HG02642 (cell line): ENCODE data around the gene FOXJ3.

Experiments
- ATAC-seq: cut with Tn5 transposase; IDR thresholded peaks from one replicate; pipeline ENCODE4 v1.9.1; 2021; ENCODE audit warnings: mild to moderate bottlenecking; ENCODE audit not compliant: unreplicated experiment, poor library complexity

Gene FOXJ3

GRCh38 chr1:42313970-42314369 is 21.1 kb downstream of the FOXJ3 start:
- no peak for ATAC-seq

DNA sequence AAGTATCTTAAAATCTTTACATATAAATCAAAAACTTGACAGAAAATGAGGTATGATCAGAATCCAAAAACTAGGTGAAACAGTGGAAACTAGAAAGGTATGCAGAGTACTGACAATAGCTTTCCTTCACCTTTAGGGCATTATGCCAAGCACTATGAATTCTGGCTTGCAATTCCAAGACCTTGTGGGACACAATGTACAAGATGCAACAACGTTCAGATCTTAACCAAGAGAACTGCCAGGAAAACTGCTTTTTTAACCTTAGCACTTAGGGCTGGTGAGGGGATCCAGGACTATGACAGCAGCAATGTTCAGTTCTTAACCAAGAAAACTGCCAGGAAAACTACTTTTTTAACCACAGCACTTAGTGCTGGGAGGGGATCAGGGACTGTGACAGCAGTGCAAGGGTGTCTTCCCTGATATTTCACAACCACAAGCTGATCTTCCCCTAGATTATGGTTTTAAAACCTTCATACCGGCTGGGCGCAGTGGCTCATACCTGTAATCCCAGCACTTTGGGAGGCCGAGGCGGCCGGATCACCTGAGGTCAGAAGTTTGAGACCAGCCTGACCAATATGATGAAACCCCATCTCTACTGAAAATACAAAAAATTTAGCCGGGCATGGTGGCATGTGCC is 22.3 kb downstream of the FOXJ3 start:
- ATAC-seq = no peak

DNA sequence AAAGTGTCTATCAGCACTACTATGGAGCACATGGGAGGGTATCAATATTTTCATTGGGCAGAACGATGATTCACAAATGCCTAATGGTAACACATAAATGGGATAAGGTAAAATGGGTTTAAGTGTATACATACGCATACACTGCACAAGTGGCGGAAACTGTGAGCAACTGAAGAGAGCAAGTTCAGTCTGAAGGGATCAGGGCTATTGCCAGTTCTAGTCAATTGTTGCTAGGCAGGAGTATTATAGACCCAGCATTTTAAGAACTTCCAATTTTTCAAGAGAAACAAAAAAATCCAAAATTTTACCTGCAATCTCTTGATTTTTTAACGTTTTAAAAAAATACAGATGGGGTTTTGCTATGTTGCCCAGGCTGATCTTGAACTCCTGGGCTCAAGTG is 23.1 kb downstream of the FOXJ3 start:
- ATAC-seq = no peak

GRCh38 chr1:42311138-42311537 is 23.9 kb downstream of the FOXJ3 start:
- ATAC-seq = no peak

DNA sequence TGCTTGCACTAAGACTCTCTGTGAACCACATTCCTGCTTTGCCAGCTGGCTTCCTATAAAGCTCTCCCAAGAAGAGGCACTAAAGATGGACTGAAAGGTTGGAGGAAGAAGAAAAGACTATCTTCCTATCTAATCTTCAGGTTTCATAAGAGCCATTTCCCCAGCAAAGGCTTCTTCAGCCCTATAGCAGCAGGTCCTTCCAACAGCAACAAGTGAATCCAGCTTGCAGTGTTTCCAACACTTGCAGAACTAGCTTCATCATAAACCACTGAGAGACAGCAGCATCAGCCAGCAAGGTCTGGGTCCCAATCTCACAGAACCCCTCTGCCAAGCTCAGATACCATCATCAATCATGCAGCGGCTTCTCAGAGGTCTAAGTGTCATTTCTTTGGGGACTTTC is 28.1 kb downstream of the FOXJ3 start:
- ATAC-seq = no peak

- ATAC-seq = no peak
Observed at GRCh38 chr1:42305639-42306038, 29.4 kb downstream of the FOXJ3 start.

DNA sequence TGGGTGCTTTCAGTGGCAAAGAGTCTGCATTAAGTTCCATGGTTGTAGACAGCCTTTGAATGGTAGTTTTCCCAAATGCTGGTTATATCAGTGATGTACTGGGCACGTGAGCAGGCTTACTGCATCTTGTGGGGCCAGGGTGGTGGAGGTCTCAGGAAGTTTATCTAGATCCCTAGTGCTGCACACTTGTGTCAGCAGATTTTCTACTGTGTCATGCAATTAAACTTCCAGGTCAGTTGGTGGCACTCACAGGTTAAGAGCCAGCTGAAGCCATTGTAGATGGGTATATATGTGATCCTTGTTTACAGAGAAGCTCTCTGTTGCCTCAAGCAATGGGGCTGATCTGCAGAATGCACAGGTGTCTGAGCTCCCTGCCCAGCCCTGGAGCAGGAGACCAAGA is 33.0 kb downstream of the FOXJ3 start:
- no peak for ATAC-seq

GRCh38 chr1:42298520-42298919 is 36.5 kb downstream of the FOXJ3 start:
- ATAC-seq = no peak

DNA sequence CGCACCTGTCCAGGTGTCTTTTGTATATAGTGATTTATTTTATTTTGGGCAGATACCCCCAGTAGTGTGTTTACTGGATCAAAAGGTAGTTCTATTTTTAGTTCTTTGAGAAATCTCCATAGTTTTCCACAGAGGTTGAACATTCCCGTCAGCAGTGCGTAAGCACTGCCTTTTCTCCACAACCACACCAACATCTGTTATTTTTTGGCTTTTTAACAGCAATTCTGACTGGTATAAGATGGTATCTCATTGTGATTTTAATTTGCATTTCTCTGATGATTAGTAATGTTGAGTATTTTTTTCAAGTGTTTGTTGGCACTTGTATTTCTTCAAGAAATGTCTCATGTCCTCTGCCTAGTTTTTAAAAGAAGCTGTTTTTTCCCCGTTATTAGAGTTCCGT is 39.2 kb downstream of the FOXJ3 start:
- no peak for ATAC-seq

DNA sequence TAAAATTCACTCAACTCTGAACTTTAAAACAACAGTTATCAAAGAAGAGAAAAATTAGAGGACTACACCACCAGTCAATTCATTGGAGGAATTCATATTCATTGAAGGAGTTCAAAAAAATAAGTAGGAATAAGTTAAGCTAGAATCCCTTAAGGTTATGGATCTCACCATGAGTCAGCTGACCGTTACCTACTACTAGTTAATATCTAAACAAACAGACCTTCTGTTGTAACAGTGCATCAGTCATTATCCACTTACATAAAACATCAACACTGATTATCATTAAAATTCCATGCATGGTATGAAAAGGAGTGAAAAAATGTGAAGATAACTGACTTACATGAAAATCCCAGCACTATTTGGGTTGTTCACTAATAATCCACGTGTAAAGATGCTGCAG is 44.9 kb downstream of the FOXJ3 start:
- ATAC-seq = no peak

DNA sequence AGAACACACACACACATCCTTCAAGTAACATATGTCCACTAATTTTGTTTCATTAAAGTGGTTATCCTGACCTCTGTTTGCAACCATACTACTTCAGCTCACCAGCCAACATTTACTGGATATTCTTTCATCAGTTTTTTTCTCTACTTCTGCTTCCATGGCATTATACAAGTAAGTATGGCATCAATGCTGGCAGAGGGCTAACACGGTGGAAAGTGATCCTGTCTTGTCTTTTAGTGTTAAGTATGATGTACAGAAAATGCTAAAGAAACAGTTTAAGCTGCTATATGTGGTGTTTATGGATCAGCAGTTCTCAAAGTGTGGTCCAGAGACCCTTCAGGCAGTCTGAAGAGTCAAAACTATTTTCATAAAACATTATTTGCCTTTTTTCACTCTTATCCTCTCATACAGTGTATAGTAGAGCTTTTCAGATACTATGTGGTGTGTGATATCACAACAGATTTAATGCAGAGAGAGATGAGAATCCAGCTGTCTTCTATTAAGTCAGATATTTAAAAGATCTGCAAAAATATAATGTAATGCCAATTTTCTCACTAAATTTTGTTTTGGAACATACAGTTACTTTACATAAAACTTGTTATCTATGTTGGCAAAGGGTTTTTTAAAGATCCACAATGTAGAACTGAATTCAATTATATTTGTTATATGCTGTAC is 46.6 kb downstream of the FOXJ3 start:
- ATAC-seq = no peak

- no peak for ATAC-seq
Observed at GRCh38 chr1:42282867-42283583, 52.0 kb downstream of the FOXJ3 start.

- ATAC-seq = no peak
Observed at GRCh38 chr1:42282024-42282579, 52.9 kb downstream of the FOXJ3 start.

GRCh38 chr1:42280821-42281220 is 54.2 kb downstream of the FOXJ3 start:
- no peak for ATAC-seq

- ATAC-seq = no peak
Observed at GRCh38 chr1:42279055-42279454, 56.0 kb downstream of the FOXJ3 start.

- no peak for ATAC-seq
Observed at GRCh38 chr1:42272920-42273319, 62.1 kb downstream of the FOXJ3 start.

GRCh38 chr1:42267904-42268303 is 67.1 kb downstream of the FOXJ3 start:
- ATAC-seq = no peak

DNA sequence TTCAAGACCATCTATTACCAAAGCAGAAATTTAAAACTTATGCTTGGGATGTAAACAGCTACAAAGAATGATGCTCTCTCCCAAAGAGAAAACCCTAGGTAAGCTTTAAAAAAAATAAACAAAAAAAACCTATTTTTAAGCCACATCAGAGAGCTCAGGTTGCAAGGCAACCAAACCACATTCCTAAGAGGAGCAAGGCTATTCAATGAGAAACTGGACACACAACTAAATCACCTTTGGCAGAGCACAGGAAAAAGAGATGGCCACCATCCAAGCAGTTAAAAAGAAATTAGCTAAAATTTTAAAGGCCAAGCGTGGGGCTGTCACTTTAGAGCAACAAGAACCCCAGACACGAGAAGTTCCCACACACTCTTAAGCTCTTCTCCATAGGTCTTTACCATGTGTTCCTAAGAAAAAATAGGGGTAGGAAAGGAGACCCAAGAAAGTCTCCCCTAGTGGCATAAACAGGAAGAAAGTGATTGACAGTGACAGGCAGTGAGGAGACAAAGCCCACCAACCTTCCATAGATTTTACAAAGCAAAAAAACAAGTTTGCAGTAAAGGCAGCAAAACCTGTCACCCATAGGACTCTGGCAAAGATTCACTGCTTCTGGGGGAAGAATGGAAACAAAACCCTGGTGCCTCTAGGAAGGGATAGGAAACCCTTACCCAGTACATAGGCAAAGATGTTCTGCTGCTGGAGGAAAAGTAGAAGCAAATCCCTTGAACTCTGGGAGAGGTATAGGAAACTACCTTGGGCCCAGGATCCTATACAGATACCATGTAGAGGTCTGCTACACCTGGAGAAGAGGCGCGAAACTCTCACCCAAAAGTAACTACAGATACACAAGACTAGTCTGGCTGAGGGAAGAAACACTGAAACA is 68.5 kb downstream of the FOXJ3 start:
- ATAC-seq = no peak

- ATAC-seq = no peak
Observed at GRCh38 chr1:42264511-42265190, 70.4 kb downstream of the FOXJ3 start.

GRCh38 chr1:42263019-42263418 is 72.0 kb downstream of the FOXJ3 start:
- no peak for ATAC-seq
